HepG2 (cell line): Measurements from ENCODE around the gene RSKR. TPM values are rescaled to one million over a fixed set of nuclear protein-coding genes. Genes with fewer than 3 reads are reported as not detected.
A peak's percentile ranks its signal among the peaks of the same experiment; 100 is the strongest.

Source experiments
- FOXA3 ChIP-seq: IDR thresholded peaks from 2 replicates; pipeline ENCODE4 v1.6.1; 2016; ENCODE audit warnings: missing genetic modification reagents, missing compliant biosample characterization
- FOXK2 ChIP-seq: fragments of 450-650 bp; IDR thresholded peaks from 2 replicates; pipeline ENCODE4 v1.6.1; 2016
- KMT2A ChIP-seq: sonication (generic); formaldehyde crosslinking; IDR thresholded peaks from 2 replicates; pipeline ENCODE4 v1.4.0; 2020; ENCODE audit warnings: missing genetic modification reagents
- MED1 ChIP-seq: sonication (generic); formaldehyde crosslinking; IDR thresholded peaks from 2 replicates; pipeline ENCODE4 v1.4.0; 2020; ENCODE audit warnings: missing genetic modification reagents
- RORA ChIP-seq: sonication (generic); formaldehyde crosslinking; IDR thresholded peaks from 2 replicates; pipeline ENCODE4 v1.5.0; 2020; ENCODE audit warnings: mild to moderate bottlenecking, missing genetic modification reagents, moderate library complexity
- RXRA ChIP-seq: sonication (generic); formaldehyde crosslinking; IDR thresholded peaks from 2 replicates; pipeline ENCODE4 v1.5.1; 2020; ENCODE audit warnings: missing genetic modification reagents
- SAP130 ChIP-seq: IDR thresholded peaks from 2 replicates; pipeline ENCODE4 v1.6.1; 2016; ENCODE audit warnings: low read depth
- SIN3A ChIP-seq: IDR thresholded peaks from 2 replicates; pipeline ENCODE4 v1.6.1; 2011; ENCODE audit warnings: low read depth, mild to moderate bottlenecking, control low read depth, low read length, borderline replicate concordance
- TGIF2 ChIP-seq: IDR thresholded peaks from 2 replicates; pipeline ENCODE4 v1.6.1; 2016; ENCODE audit warnings: control low read depth, missing compliant biosample characterization
- ZNF225 ChIP-seq: sonication (generic); formaldehyde crosslinking; IDR thresholded peaks from 2 replicates; pipeline ENCODE4 v1.4.0; 2020; ENCODE audit warnings: mild to moderate bottlenecking, missing genetic modification reagents
- ZNF232 ChIP-seq: sonication (generic); formaldehyde crosslinking; IDR thresholded peaks from 2 replicates; pipeline ENCODE4 v1.4.0; 2020; ENCODE audit warnings: missing genetic modification reagents, borderline replicate concordance
- ZNF343 ChIP-seq: sonication (generic); formaldehyde crosslinking; IDR thresholded peaks from 2 replicates; pipeline ENCODE4 v1.4.0; 2020; ENCODE audit warnings: mild to moderate bottlenecking, missing genetic modification reagents
- ZNF547 ChIP-seq: sonication (generic); formaldehyde crosslinking; IDR thresholded peaks from 2 replicates; pipeline ENCODE4 v1.5.1; 2020; ENCODE audit warnings: mild to moderate bottlenecking, missing genetic modification reagents
- ZNF572 ChIP-seq: sonication (generic); formaldehyde crosslinking; IDR thresholded peaks from 2 replicates; pipeline ENCODE4 v1.5.1; 2020; ENCODE audit warnings: mild to moderate bottlenecking, missing genetic modification reagents
- polyA plus RNA-seq, 8 experiments: library from polyadenylated mRNA; depleted of rRNA in 3 of 8; stranded (reverse) in 7 of 8; unstranded in 1 of 8; fragments of >200 nt; fragmentation: Illumina TruSeq in 4 of 8; extraction: Trizol in 4 of 8; gene quantifications; 2 replicates each; pipeline versions ENCODE4 v1.2.1 to v1.2.3, GENCODE V29; 2011 to 2016; ENCODE audit warnings: low read depth in 4 of 8, missing spikeins in 1 of 8, mixed read lengths in 1 of 8; ENCODE audit not compliant: insufficient read depth in 1 of 8
- total RNA-seq, 5 experiments: library from RNA; depleted of rRNA; stranded (reverse); fragments of >200 nt; fragmentation: Illumina TruSeq; extraction: Trizol; gene quantifications; 2 replicates each; pipeline ENCODE4 v1.2.3, GENCODE V29; 2016; ENCODE audit warnings: low read depth in 1 of 5
- TF ChIP-seq, protein P1 (sequence below): sonication (generic); formaldehyde crosslinking; IDR thresholded peaks from 2 replicates; pipeline ENCODE4 v1.9.0; 2021; ENCODE audit warnings: missing genetic modification reagents, borderline replicate concordance
- TF ChIP-seq, protein P2 (sequence below): sonication (generic); formaldehyde crosslinking; IDR thresholded peaks from 2 replicates; pipeline ENCODE4 v1.5.0; 2020; ENCODE audit warnings: missing genetic modification reagents, mild to moderate bottlenecking, borderline replicate concordance
- TF ChIP-seq, protein P3 (sequence below): sonication (generic); formaldehyde crosslinking; IDR thresholded peaks from 2 replicates; pipeline ENCODE4 v1.8.0; 2022; ENCODE audit warnings: mild to moderate bottlenecking, missing genetic modification reagents, moderate library complexity
- TF ChIP-seq, protein P4 (sequence below): sonication (generic); formaldehyde crosslinking; IDR thresholded peaks from 2 replicates; pipeline ENCODE4 v1.5.1; 2020; ENCODE audit warnings: mild to moderate bottlenecking, moderate library complexity, missing genetic modification reagents
- TF ChIP-seq, protein P5 (sequence below): sonication (generic); formaldehyde crosslinking; IDR thresholded peaks from 2 replicates; pipeline ENCODE4 v1.5.0; 2020; ENCODE audit warnings: missing genetic modification reagents
- TF ChIP-seq, protein P6 (sequence below): sonication (generic); formaldehyde crosslinking; IDR thresholded peaks from 2 replicates; pipeline ENCODE4 v1.5.0; 2020; ENCODE audit warnings: missing genetic modification reagents

RSKR gene
- total and polyA plus RNA-seq, 2 of the 13 experiments (the other 11 are each of a cell fraction or from before 2014, with no cell fraction given): 5.0 to 10.4 TPM

DNA sequence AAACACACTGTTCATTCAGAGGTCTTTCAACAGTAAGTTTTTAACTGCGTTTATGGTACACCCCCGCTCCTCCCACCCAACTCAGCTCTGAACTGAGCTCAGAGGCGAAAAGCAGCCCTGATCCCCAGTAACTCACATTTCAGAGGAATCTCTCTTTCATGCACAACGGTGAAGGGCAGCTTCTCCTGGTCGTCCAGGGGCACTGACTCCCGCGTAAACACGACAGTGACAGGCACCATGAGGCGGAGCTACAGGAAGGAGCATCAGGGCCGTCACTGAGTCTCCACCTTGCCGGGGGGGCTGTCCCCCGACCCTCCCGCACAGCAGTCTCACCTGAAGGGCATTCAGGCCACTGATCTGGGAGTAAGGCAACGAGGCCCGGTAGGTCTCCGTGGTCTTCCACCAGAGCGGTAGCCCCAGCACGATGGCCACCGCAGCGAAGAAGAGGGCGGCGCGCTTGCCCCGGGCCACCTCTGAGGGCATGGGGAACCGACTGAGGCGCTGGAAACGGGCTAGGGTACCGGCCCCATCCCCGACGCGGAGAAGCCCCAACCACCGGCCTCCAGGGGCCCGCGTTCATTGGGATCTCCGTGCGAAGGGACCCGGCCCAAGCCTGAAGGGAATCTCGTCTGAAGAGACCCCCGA is 43.1 kb downstream of the RSKR start (continued):
- TF ChIP-seq, protein P1, sequence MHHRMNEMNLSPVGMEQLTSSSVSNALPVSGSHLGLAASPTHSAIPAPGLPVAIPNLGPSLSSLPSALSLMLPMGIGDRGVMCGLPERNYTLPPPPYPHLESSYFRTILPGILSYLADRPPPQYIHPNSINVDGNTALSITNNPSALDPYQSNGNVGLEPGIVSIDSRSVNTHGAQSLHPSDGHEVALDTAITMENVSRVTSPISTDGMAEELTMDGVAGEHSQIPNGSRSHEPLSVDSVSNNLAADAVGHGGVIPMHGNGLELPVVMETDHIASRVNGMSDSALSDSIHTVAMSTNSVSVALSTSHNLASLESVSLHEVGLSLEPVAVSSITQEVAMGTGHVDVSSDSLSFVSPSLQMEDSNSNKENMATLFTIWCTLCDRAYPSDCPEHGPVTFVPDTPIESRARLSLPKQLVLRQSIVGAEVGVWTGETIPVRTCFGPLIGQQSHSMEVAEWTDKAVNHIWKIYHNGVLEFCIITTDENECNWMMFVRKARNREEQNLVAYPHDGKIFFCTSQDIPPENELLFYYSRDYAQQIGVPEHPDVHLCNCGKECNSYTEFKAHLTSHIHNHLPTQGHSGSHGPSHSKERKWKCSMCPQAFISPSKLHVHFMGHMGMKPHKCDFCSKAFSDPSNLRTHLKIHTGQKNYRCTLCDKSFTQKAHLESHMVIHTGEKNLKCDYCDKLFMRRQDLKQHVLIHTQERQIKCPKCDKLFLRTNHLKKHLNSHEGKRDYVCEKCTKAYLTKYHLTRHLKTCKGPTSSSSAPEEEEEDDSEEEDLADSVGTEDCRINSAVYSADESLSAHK (CRISPR knock-in tag): no peak
- TF ChIP-seq ZNF572 (CRISPR knock-in tag): 0 out of 2 replicates have a peak, but pooled peaks have one; percentile 66
- TF ChIP-seq, protein P2, sequence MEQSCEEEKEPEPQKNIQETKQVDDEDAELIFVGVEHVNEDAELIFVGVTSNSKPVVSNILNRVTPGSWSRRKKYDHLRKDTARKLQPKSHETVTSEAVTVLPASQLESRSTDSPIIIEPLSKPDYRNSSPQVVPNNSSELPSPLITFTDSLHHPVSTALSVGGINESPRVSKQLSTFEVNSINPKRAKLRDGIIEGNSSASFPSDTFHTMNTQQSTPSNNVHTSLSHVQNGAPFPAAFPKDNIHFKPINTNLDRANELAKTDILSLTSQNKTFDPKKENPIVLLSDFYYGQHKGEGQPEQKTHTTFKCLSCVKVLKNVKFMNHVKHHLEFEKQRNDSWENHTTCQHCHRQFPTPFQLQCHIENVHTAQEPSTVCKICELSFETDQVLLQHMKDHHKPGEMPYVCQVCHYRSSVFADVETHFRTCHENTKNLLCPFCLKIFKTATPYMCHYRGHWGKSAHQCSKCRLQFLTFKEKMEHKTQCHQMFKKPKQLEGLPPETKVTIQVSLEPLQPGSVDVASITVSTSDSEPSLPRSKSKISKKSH: peak; percentile 54; the same call in 1 of the 2 replicates
- TF ChIP-seq FOXK2: peak; percentile 32; the same call in 1 of the 2 replicates
- 0 out of 2 replicates have a peak, but pooled peaks have one; percentile 17 for TF ChIP-seq MED1 (CRISPR knock-in tag)
- TF ChIP-seq RXRA (CRISPR knock-in tag): 0 out of 2 replicates have a peak, but pooled peaks have one; percentile 8
- 0 out of 2 replicates have a peak, but pooled peaks have one; percentile 2 for TF ChIP-seq SIN3A
- TF ChIP-seq FOXA3: peak; percentile 22; the same call in 1 of the 2 replicates
- TF ChIP-seq, protein P3, sequence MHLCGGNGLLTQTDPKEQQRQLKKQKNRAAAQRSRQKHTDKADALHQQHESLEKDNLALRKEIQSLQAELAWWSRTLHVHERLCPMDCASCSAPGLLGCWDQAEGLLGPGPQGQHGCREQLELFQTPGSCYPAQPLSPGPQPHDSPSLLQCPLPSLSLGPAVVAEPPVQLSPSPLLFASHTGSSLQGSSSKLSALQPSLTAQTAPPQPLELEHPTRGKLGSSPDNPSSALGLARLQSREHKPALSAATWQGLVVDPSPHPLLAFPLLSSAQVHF (CRISPR knock-in tag): peak; percentile 40; the same call in 1 of the 2 replicates
- TF ChIP-seq ZNF225 (CRISPR knock-in tag): peak; percentile 59; the same call in 1 of the 2 replicates
- peak; percentile 90; the same call in 1 of the 2 replicates for TF ChIP-seq TGIF2 (CRISPR knock-in tag)
- TF ChIP-seq ZNF547: 0 out of 2 replicates have a peak, but pooled peaks have one; percentile 33
- TF ChIP-seq RORA (CRISPR knock-in tag): no peak
- TF ChIP-seq, protein P4, sequence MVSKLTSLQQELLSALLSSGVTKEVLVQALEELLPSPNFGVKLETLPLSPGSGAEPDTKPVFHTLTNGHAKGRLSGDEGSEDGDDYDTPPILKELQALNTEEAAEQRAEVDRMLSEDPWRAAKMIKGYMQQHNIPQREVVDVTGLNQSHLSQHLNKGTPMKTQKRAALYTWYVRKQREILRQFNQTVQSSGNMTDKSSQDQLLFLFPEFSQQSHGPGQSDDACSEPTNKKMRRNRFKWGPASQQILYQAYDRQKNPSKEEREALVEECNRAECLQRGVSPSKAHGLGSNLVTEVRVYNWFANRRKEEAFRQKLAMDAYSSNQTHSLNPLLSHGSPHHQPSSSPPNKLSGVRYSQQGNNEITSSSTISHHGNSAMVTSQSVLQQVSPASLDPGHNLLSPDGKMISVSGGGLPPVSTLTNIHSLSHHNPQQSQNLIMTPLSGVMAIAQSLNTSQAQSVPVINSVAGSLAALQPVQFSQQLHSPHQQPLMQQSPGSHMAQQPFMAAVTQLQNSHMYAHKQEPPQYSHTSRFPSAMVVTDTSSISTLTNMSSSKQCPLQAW (CRISPR knock-in tag): peak; percentile 53; the same call in 1 of the 2 replicates
- 0 out of 2 replicates have a peak, but pooled peaks have one; percentile 6 for TF ChIP-seq ZNF343 (CRISPR knock-in tag)
- TF ChIP-seq KMT2A (CRISPR knock-in tag): peak; percentile 36; the same call in 1 of the 2 replicates
- peak; percentile 86 for TF ChIP-seq SAP130
- TF ChIP-seq, protein P5, sequence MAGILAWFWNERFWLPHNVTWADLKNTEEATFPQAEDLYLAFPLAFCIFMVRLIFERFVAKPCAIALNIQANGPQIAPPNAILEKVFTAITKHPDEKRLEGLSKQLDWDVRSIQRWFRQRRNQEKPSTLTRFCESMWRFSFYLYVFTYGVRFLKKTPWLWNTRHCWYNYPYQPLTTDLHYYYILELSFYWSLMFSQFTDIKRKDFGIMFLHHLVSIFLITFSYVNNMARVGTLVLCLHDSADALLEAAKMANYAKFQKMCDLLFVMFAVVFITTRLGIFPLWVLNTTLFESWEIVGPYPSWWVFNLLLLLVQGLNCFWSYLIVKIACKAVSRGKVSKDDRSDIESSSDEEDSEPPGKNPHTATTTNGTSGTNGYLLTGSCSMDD: no peak
- TF ChIP-seq ZNF232 (CRISPR knock-in tag): 0 out of 2 replicates have a peak, but pooled peaks have one; percentile 14
- TF ChIP-seq, protein P6, sequence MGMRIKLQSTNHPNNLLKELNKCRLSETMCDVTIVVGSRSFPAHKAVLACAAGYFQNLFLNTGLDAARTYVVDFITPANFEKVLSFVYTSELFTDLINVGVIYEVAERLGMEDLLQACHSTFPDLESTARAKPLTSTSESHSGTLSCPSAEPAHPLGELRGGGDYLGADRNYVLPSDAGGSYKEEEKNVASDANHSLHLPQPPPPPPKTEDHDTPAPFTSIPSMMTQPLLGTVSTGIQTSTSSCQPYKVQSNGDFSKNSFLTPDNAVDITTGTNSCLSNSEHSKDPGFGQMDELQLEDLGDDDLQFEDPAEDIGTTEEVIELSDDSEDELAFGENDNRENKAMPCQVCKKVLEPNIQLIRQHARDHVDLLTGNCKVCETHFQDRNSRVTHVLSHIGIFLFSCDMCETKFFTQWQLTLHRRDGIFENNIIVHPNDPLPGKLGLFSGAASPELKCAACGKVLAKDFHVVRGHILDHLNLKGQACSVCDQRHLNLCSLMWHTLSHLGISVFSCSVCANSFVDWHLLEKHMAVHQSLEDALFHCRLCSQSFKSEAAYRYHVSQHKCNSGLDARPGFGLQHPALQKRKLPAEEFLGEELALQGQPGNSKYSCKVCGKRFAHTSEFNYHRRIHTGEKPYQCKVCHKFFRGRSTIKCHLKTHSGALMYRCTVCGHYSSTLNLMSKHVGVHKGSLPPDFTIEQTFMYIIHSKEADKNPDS: peak; percentile 42; the same call in 1 of the 2 replicates
